Measurements from ENCODE around the gene ALX3. TPM values are rescaled to one million over a fixed set of nuclear protein-coding genes. Genes with fewer than 3 reads are reported as not detected.
A peak's percentile ranks its signal among the peaks of the same experiment; 100 is the strongest.

ALX3 gene
- total RNA-seq, 3 donors from 2014 or later (not counting 1 experiment from before 2014, with no cell fraction given), result not detected

GRCh38 chr1:110055493-110056284, 14.8 kb downstream of the ALX3 start:
- TF ChIP-seq CTCF (IDR thresholded peaks at IDR 0.05), result no peak
- DNase-seq, result no peak
- no peaks in the 10 kb centered on the region for H3K27me3 ChIP-seq (ENCODE audit: control insufficient read depth, insufficient read depth, low read length)
- no peak for ATAC-seq
- no peaks in the 10 kb centered on the region for H3K9me3 ChIP-seq (ENCODE audit: control insufficient read depth, insufficient read depth, low read length)
- no peak overlapping the region for H3K27ac ChIP-seq (ENCODE audit: low read length)
- Mint-ChIP-seq H3K36me3 (peaks cover 14% of the 10 kb centered on the region), H3K4me3 (no peak overlapping the region), H3K4me1 (peaks cover 5% of the 10 kb centered on the region in 2 donors), H3K9me3 (no peaks in the 10 kb centered on the region), H3K27me3 (ENCODE audit: low read depth in 2 of 2) (no peaks in the 10 kb centered on the region), H3K27ac (no peak overlapping the region)
- no peaks in the 10 kb centered on the region for H3K4me1 ChIP-seq (ENCODE audit: control insufficient read depth, insufficient read depth, low read length)
- intact Hi-C loops (cut with micrococcal nuclease), result no loop called here
- 96% methylated on average over 5 of the region's 5 CpGs for WGBS (ENCODE audit: insufficient coverage)
- peaks cover 69% of the 10 kb centered on the region for H3K36me3 ChIP-seq (ENCODE audit: control insufficient read depth, insufficient read depth, low read length)
- H3K4me3 ChIP-seq (ENCODE audit: low read length), result no peak overlapping the region

GRCh38 chr1:110053552-110054428, 16.7 kb downstream of the ALX3 start:
- Histone ChIP-seq H3K36me3 (ENCODE audit: control insufficient read depth, insufficient read depth, low read length) (peaks cover 83% of the 10 kb centered on the region), H3K4me1 (ENCODE audit: control insufficient read depth, insufficient read depth, low read length) (no peaks in the 10 kb centered on the region), H3K27ac (ENCODE audit: low read length) (no peak overlapping the region), H3K9me3 (ENCODE audit: control insufficient read depth, insufficient read depth, low read length) (no peaks in the 10 kb centered on the region), H3K27me3 (ENCODE audit: control insufficient read depth, insufficient read depth, low read length) (no peaks in the 10 kb centered on the region), H3K4me3 (ENCODE audit: low read length) (no peak overlapping the region)
- peak; percentile 82 to 95 (median 83) for ATAC-seq
- WGBS (ENCODE audit: insufficient coverage), result 90% methylated on average over 16 of the region's 16 CpGs
- DNase-seq, result peak; percentile 65 to 81
- Mint-ChIP-seq H3K27me3 (ENCODE audit: low read depth in 2 of 2) (no peaks in the 10 kb centered on the region), H3K4me1 (peaks cover 0 to 2% of the 10 kb centered on the region in 2 donors), H3K27ac (no peak overlapping the region), H3K36me3 (peaks cover 15% of the 10 kb centered on the region), H3K4me3 (no peak overlapping the region), H3K9me3 (no peaks in the 10 kb centered on the region)
- TF ChIP-seq CTCF (IDR thresholded peaks at IDR 0.05), result peak; percentile 88
- intact Hi-C loops (cut with micrococcal nuclease), result loop anchor here (5.0 kb wide), 1 partner anchor 54 kb away; no protein-coding TSS in a partner anchor

GRCh38 chr1:110051262-110051648, 19.2 kb downstream of the ALX3 start:
- DNase-seq (no peak), ATAC-seq (no peak)
- Histone ChIP-seq H3K27me3 (ENCODE audit: control insufficient read depth, insufficient read depth, low read length) (no peaks in the 10 kb centered on the region), H3K27ac (ENCODE audit: low read length) (no peak overlapping the region), H3K4me1 (ENCODE audit: control insufficient read depth, insufficient read depth, low read length) (no peaks in the 10 kb centered on the region), H3K4me3 (ENCODE audit: low read length) (no peak overlapping the region), H3K36me3 (ENCODE audit: control insufficient read depth, insufficient read depth, low read length) (peaks cover 89% of the 10 kb centered on the region), H3K9me3 (ENCODE audit: control insufficient read depth, insufficient read depth, low read length) (no peaks in the 10 kb centered on the region)
- Mint-ChIP-seq H3K4me3 (no peak overlapping the region), H3K36me3 (peaks cover 20% of the 10 kb centered on the region), H3K27ac (no peak overlapping the region), H3K4me1 (peaks cover 0 to 6% of the 10 kb centered on the region in 2 donors), H3K9me3 (no peaks in the 10 kb centered on the region), H3K27me3 (ENCODE audit: low read depth in 2 of 2) (no peaks in the 10 kb centered on the region)
- WGBS (ENCODE audit: insufficient coverage), result 100% methylated on average over 1 of the region's 2 CpGs
- intact Hi-C loops (cut with micrococcal nuclease), result loop anchor here (5.0 kb wide), 1 partner anchor 56 kb away; no protein-coding TSS in a partner anchor
- TF ChIP-seq CTCF (IDR thresholded peaks at IDR 0.05), result no peak

Data from natural killer cell (primary cell).